H9 (cell line): ENCODE data around the gene ID4. TPM values are rescaled to one million over a fixed set of nuclear protein-coding genes. Genes with fewer than 3 reads are reported as not detected.

Source experiments
- DNase-seq: peaks from one replicate; pipeline ENCODE4 v3.0.0-alpha.2; 2017
- H2AFZ ChIP-seq: one replicate; pipeline ENCODE4 v1.6.1; 2013; ENCODE audit warnings: mild to moderate bottlenecking, low read length, control low read depth, moderate library complexity
- H2AK5ac ChIP-seq: 2 replicates; pipeline ENCODE4 v1.6.1; 2013; ENCODE audit warnings: low read length, control low read depth, mixed read lengths; ENCODE audit not compliant: insufficient read length
- H2BK120ac ChIP-seq: one replicate; pipeline ENCODE4 v1.6.1; 2013; ENCODE audit warnings: low read depth, mild to moderate bottlenecking, low read length, control low read depth, inconsistent platforms; ENCODE audit not compliant: poor library complexity, severe bottlenecking
- H2BK12ac ChIP-seq: 2 replicates; pipeline ENCODE4 v1.6.1; 2013; ENCODE audit warnings: low read length, control low read depth, mixed read lengths, low read depth; ENCODE audit not compliant: insufficient read length
- H2BK15ac ChIP-seq: 2 replicates; pipeline ENCODE4 v1.6.1; 2013; ENCODE audit warnings: low read depth, low read length, control low read depth
- H2BK20ac ChIP-seq: one replicate; pipeline ENCODE4 v1.6.1; 2013; ENCODE audit warnings: low read depth, mild to moderate bottlenecking, low read length, control low read depth, inconsistent platforms; ENCODE audit not compliant: poor library complexity, severe bottlenecking
- H2BK5ac ChIP-seq: 2 replicates; pipeline ENCODE4 v1.6.1; 2013; ENCODE audit warnings: low read length, control low read depth, mixed read lengths; ENCODE audit not compliant: insufficient read length
- H3K14ac ChIP-seq: 2 replicates; pipeline ENCODE4 v1.6.1; 2013; ENCODE audit warnings: low read length, control low read depth; ENCODE audit not compliant: insufficient read depth
- H3K18ac ChIP-seq: 2 replicates; pipeline ENCODE4 v1.6.1; 2013; ENCODE audit warnings: low read depth, mild to moderate bottlenecking, mixed read lengths, low read length, control low read depth; ENCODE audit not compliant: insufficient read length
- H3K23ac ChIP-seq: 2 replicates; pipeline ENCODE4 v1.6.1; 2013; ENCODE audit warnings: low read length, control low read depth, mixed read lengths, low read depth; ENCODE audit not compliant: insufficient read length
- H3K23me2 ChIP-seq: 2 replicates; pipeline ENCODE4 v1.6.1; 2013; ENCODE audit warnings: low read depth, mild to moderate bottlenecking, mixed read lengths, low read length, control low read depth; ENCODE audit not compliant: insufficient read length, poor library complexity, severe bottlenecking
- H3K27ac ChIP-seq: 2 replicates; pipeline ENCODE4 v1.5.1; 2013; ENCODE audit warnings: low read length, control low read depth, mixed read lengths, low read depth; ENCODE audit not compliant: insufficient read length
- H3K27me3 ChIP-seq: 2 replicates; pipeline ENCODE4 v1.6.1; 2013; ENCODE audit warnings: low read length, control low read depth, inconsistent platforms; ENCODE audit not compliant: insufficient read depth
- H3K4ac ChIP-seq: 2 replicates; pipeline ENCODE4 v1.6.1; 2013; ENCODE audit warnings: low read depth, mild to moderate bottlenecking, control low read depth, inconsistent platforms, low read length, moderate library complexity
- H3K4me1 ChIP-seq: 2 replicates; pipeline ENCODE4 v1.6.1; 2013; ENCODE audit warnings: low read length, control low read depth, inconsistent platforms; ENCODE audit not compliant: insufficient read depth
- H3K4me2 ChIP-seq: 2 replicates; pipeline ENCODE4 v1.6.1; 2013; ENCODE audit warnings: low read length, control low read depth, mixed read lengths; ENCODE audit not compliant: insufficient read length, insufficient read depth
- H3K56ac ChIP-seq: 2 replicates; pipeline ENCODE4 v1.6.1; 2013; ENCODE audit warnings: low read depth, mild to moderate bottlenecking, mixed read lengths, low read length, control low read depth; ENCODE audit not compliant: insufficient read length
- H3K79me1 ChIP-seq: 2 replicates; pipeline ENCODE4 v1.6.1; 2013; ENCODE audit warnings: low read depth, mild to moderate bottlenecking, moderate library complexity, low read length, control low read depth, inconsistent platforms; ENCODE audit not compliant: insufficient read depth, poor library complexity, severe bottlenecking
- H3K79me2 ChIP-seq: 2 replicates; pipeline ENCODE4 v1.6.1; 2013; ENCODE audit warnings: low read length, control low read depth, inconsistent platforms; ENCODE audit not compliant: insufficient read depth
- H3K9ac ChIP-seq: 2 replicates; pipeline ENCODE4 v1.6.1; 2013; ENCODE audit warnings: low read length, control low read depth, mixed read lengths; ENCODE audit not compliant: insufficient read length; ENCODE audit errors: extremely low read depth
- H3K9me3 ChIP-seq: one replicate; pipeline ENCODE4 v1.6.1; 2013; ENCODE audit warnings: low read depth, low read length, inconsistent platforms; ENCODE audit not compliant: control insufficient read depth
- H3T11ph ChIP-seq: one replicate; pipeline ENCODE4 v1.6.1; 2013; ENCODE audit warnings: mild to moderate bottlenecking, low read length, control low read depth, inconsistent platforms
- H4K20me1 ChIP-seq: one replicate; pipeline ENCODE4 v1.6.1; 2013; ENCODE audit not compliant: control insufficient read depth, insufficient read length, insufficient read depth
- H4K5ac ChIP-seq: 2 replicates; pipeline ENCODE4 v1.6.1; 2013; ENCODE audit warnings: low read depth, mild to moderate bottlenecking, mixed read lengths, low read length, control low read depth; ENCODE audit not compliant: insufficient read length
- H4K8ac ChIP-seq: replicated peaks from 2 replicates; pipeline ENCODE4 v1.6.1; 2013; ENCODE audit warnings: low read length, control low read depth, mixed read lengths, low read depth; ENCODE audit not compliant: insufficient read length
- H4K91ac ChIP-seq: 2 replicates; pipeline ENCODE4 v1.6.1; 2013; ENCODE audit warnings: low read depth, mild to moderate bottlenecking, moderate library complexity, mixed read lengths, low read length, control low read depth; ENCODE audit not compliant: insufficient read length
- H3K27ac Mint-ChIP-seq, 3 experiments: 2 replicates in 2 of 3; 3 replicates in 1 of 3; pipeline ENCODE4 v1.8.0; 2020 to 2021; ENCODE audit warnings: mixed read lengths in 3 of 3, mild to moderate bottlenecking in 1 of 3, moderate library complexity in 1 of 3
- H3K27me3 Mint-ChIP-seq: 2 replicates; pipeline ENCODE4 v1.8.0; 2021; ENCODE audit warnings: low read depth, mild to moderate bottlenecking, moderate library complexity, mixed read lengths
- H3K36me3 Mint-ChIP-seq, 3 experiments: 2 replicates in 2 of 3; 3 replicates in 1 of 3; pipeline ENCODE4 v1.8.0; 2020 to 2021; ENCODE audit warnings: low read depth in 3 of 3, mixed read lengths in 3 of 3; ENCODE audit not compliant: insufficient read depth in 1 of 3
- H3K4me1 Mint-ChIP-seq, 2 experiments: 2 replicates each; pipeline ENCODE4 v1.8.0; 2020; ENCODE audit warnings: mixed read lengths in 2 of 2
- H3K4me3 Mint-ChIP-seq, 2 experiments: 2 replicates in 1 of 2; 3 replicates in 1 of 2; pipeline ENCODE4 v1.8.0; 2020 to 2021; ENCODE audit warnings: mild to moderate bottlenecking in 2 of 2, mixed read lengths in 2 of 2, moderate library complexity in 1 of 2
- H3K9me3 Mint-ChIP-seq, 2 experiments: 2 replicates in 1 of 2; 3 replicates in 1 of 2; pipeline ENCODE4 v1.8.0; 2020; ENCODE audit warnings: mild to moderate bottlenecking in 2 of 2, mixed read lengths in 2 of 2, moderate library complexity in 1 of 2
- CTCF ChIP-seq: fragments of 200-600 bp; sonication (generic); conservative IDR thresholded peaks from 3 replicates; pipeline ENCODE4 v1.8.0; 2021; ENCODE audit warnings: antibody characterized with exemption, mild to moderate bottlenecking
- WGBS: extraction: QIAGEN DNeasy Blood & Tissue Kit; methylation state at CpG from one replicate; pipeline ENCODE4 v1.1.7; 2013; ENCODE audit warnings: missing lambda C conversion rate, low lambda C conversion rate, mixed read lengths; ENCODE audit not compliant: insufficient read length; ENCODE audit errors: extremely low coverage; 5-methylcytosine and 5-hydroxymethylcytosine counted together
- total RNA-seq: library from RNA; stranded (reverse); gene quantifications from 2 replicates; pipeline ENCODE4 v1.2.1, GENCODE V29; 2021

Gene ID4
- total RNA-seq, 1 experiment from 2014 or later: 14.0 TPM

GRCh38 chr6:19866173-19866984 lies 29.2 kb downstream of the ID4 start:
- Histone ChIP-seq H2AFZ (no peak overlapping the region), H3K18ac (no peak overlapping the region), H3K4ac (no peak overlapping the region), H3K79me1 (no peaks in the 10 kb centered on the region), H3K27me3 (no peaks in the 10 kb centered on the region), H4K20me1 (no peaks in the 10 kb centered on the region), H4K91ac (no peak overlapping the region), H3K79me2 (no peaks in the 10 kb centered on the region), H2BK5ac (no peak overlapping the region), H2AK5ac (no peak overlapping the region), H3K4me2 (no peak overlapping the region), H2BK20ac (no peak overlapping the region), H4K5ac (no peak overlapping the region), H3K23me2 (no peaks in the 10 kb centered on the region), H3K9ac (no peak overlapping the region), H2BK15ac (no peak overlapping the region), H3K4me1 (no peaks in the 10 kb centered on the region), H3K9me3 (no peaks in the 10 kb centered on the region), H2BK120ac (no peak overlapping the region), H2BK12ac (no peak overlapping the region), H4K8ac (no peak overlapping the region), H3K27ac (no peak overlapping the region), H3K56ac (no peak overlapping the region), H3T11ph (no peak overlapping the region), H3K14ac (no peak overlapping the region), H3K23ac (no peak overlapping the region)
- H3K4me1 Mint-ChIP-seq: peaks cover 0 to 3% of the 10 kb centered on the region in 2 experiments; a peak in 1 of 4 replicates
- H3K27ac Mint-ChIP-seq: peak overlapping the region in 1 of 3 experiments; percentile 0; a peak in 1 of 7 replicates
- no peak for DNase-seq
- no peaks in the 10 kb centered on the region for H3K36me3 Mint-ChIP-seq
- no peaks in the 10 kb centered on the region for H3K9me3 Mint-ChIP-seq
- no CpG with 5 or more reads among the region's 18 CpGs for WGBS
- no peaks in the 10 kb centered on the region for H3K27me3 Mint-ChIP-seq
- no peak for TF ChIP-seq CTCF
- no peak overlapping the region for H3K4me3 Mint-ChIP-seq
